ENCODE data around the gene RBBP8NL. TPM values are rescaled to one million over a fixed set of nuclear protein-coding genes. Genes with fewer than 3 reads are reported as not detected.

RBBP8NL gene
- total RNA-seq, 1 donor from 2014 or later = not detected

- DNase-seq (ENCODE audit: low spot score) = no peak
Measured at GRCh38 chr20:62461834-62462233, 34.5 kb upstream of the RBBP8NL start.

GRCh38 chr20:62461157-62461556 lies 33.8 kb upstream of the RBBP8NL start:
- peak; percentile 43 for DNase-seq (ENCODE audit: low spot score)

DNA sequence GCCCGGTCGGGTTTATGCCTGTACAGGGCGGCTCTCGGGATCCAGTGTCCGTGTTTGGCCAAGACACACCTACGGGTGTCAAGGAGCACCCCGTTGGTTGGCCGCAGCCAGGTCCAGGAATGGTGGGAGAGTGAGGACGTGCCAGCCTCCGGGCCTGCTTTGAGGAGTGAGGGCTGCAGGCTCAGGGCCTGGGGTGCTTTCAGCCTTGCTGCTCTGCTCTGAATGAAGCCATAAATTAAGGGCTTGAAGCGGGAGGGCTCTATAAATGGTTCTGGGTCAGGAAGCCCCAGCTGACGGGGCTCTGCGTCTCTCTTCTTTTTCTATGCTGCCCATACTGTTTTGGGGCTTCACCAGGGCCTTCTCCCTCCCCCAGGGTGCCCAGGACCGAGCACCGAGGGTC lies 33.3 kb upstream of the RBBP8NL start:
- no peak for DNase-seq (ENCODE audit: low spot score)

DNA sequence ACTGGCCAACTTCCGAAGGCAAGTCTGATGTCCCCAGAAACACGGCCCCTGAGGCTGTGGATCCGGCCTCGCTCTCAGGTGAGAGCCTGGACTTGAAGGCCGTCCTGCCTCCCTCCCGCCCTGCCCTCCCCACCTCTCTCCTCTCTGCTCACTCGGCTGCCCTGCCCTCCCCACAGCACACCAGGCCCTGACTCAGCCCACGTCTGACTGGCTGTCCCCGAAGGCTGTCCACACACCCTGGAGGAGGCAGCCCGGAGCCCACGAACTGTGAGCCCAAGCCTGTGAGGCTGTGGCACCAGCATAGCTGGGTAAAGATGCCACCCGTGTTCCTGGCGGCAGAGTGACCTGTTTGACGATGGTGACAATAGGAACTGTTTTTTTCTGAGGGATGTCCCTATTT lies 32.1 kb upstream of the RBBP8NL start:
- DNase-seq (ENCODE audit: low spot score) = no peak

DNA sequence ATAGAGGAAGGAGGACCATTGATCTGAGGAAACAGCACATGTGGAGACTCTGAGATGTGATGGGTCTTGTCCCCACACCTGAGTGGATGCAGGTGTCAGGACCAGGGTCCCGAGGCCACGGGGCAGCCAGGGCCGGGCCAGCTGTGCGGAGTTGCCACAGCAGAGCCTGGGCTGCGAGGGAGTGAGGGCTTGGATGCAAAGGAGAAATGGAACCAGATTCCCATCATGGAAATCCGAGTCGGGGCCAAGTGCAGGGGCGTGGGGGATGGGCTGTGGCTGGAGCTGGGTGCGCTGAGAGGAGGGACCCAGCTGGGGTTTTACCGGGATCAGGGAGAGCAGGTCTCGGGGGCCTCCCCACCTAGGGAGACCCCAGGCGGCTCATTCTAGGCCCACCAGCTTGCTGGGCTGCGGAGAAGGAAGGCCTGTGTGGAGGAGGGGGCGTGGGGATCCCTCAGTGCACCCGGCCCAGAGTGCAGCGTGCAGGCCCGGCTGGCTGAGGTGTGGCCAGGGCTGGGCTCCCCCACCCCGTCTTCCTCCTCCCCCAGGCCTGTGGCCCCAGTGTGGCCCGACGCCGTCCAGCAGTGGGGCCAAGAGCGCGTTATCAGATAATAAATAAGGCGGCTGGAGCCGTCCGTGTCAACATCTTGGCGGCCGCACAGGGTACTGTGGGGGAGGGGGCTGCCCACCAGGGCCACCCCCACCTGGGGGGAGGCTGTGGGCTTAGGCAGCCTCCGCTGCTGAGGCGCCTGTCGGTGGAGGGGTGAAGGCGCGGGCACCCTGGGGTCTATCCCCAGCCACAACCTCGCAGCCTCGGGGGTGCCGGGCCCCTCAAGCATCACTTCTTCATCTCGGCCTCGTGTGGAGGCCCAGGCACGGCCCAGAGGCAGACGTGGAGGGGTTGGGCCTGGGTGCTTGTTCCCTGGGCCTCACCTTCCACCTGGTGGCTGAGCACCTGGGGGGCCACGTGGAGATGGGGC lies 31.2 kb upstream of the RBBP8NL start:
- no peak for DNase-seq (ENCODE audit: low spot score)

GRCh38 chr20:62457831-62458230 lies 30.5 kb upstream of the RBBP8NL start:
- DNase-seq (ENCODE audit: low spot score) = no peak

- no peak for DNase-seq (ENCODE audit: low spot score)
Measured at GRCh38 chr20:62457098-62457497, 29.8 kb upstream of the RBBP8NL start.

GRCh38 chr20:62455929-62456328 lies 28.6 kb upstream of the RBBP8NL start:
- DNase-seq (ENCODE audit: low spot score) = no peak

DNA sequence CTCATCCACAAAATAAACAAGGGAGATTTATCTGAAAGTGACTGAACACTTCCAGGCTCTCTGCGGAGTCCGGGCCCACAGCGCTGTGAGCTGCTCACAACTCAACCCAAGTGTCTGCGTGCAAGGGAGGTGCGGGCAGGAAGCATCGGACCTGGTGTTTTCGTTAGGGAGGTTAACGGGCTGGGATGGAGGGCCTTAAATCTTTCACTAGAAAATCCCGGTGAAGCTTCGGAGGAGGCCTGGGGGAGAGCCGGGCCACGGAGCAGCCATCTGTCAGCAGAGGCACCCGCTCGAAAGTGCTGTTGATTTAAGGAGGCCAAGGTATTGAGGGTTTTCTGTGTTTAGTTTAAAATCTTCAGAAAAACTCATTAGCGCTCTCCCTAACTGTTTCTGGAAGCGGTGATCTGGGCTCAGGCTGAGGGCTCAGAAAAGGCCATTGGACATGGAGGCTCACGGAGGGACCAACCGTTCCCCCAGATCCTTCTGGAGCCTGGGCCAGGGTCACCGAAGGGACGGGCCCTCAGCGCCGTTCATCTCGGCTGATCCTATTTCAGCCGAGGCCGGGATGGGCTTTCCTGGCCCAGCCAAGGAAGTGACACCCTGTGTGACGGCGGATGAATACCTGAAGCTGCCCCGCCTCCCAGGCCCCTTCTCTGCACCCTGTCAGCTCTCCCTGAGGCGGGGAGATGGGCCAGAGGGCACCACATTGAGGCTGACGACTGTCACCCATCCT lies 27.7 kb upstream of the RBBP8NL start:
- DNase-seq (ENCODE audit: low spot score) = peak; percentile 58

- DNase-seq (ENCODE audit: low spot score) = no peak
Measured at GRCh38 chr20:62453186-62453808, 26.0 kb upstream of the RBBP8NL start.

DNA sequence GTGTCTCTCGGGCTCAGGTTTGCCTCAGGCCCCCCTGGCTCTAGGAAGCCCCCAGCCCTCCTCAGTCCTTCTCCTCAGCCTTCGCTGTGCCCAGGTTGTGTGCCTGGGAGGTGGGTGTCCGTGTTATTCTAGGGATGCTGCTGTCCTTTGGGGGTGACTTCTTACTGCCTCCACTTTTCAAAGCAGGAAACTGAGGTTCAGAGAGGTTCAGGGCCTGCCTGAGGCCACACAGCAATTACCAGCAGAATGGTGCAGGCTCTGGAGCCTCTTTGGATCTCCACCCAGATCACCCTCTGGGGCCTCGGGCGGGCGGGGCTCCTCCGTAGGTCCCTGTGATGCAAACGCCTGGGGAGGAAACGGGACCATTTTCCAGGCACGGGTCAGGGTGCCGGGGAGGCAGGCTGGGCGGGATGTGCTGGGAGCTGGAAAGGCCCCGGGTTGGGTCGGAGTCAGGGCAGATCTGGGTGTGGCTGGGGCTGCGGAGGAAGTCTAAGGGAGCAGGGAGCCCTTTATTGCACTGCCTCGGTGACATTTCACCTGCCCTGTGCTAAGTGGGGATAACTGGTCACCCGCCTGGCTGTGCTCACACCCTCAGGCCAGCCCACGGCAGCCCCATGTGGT lies 25.2 kb upstream of the RBBP8NL start:
- DNase-seq (ENCODE audit: low spot score) = no peak

- no peak for DNase-seq (ENCODE audit: low spot score)
Measured at GRCh38 chr20:62451970-62452369, 24.6 kb upstream of the RBBP8NL start.

GRCh38 chr20:62451156-62451767 lies 23.9 kb upstream of the RBBP8NL start:
- no peak for DNase-seq (ENCODE audit: low spot score)

GRCh38 chr20:62449951-62450691 lies 22.8 kb upstream of the RBBP8NL start:
- DNase-seq (ENCODE audit: low spot score) = peak; percentile 41

DNA sequence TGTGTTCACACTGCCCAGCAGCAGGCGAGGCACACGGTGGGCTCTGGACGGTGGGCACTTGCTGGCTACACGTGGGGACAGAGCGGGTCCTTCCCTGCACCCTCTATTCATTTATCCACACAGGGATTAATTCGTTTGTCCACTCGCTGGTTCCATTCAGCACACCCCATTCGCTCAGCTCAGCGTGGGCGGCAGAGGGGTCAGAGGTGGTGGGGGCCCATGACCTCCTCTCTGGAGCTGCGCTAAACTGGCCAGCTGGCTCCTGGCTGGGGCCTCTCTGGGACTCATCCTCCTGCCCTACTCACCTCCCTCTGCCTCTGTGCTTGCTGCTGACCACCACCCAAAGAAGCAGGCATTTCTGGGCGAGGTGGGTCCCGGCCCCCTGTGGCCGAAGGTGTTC lies 21.4 kb upstream of the RBBP8NL start:
- DNase-seq (ENCODE audit: low spot score) = no peak

DNA sequence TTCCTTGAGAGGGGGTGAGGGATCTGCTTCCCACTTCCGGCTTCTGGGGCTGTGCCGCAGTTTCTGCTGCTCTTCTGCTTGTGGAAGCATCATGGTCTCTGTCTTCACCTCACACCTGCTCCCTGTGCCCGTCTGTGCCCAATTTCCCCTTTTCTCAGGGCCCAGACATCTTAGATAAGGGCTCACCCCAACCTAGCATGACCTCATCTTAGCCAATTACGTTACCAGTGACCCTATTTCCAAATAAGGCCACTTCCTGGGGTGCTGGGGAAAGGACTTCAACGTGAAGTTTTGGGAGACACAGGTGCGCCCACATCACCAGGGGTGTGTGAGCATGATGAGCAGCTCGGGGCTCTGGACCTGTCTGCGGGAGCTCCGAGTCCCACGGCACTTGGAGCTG lies 20.7 kb upstream of the RBBP8NL start:
- no peak for DNase-seq (ENCODE audit: low spot score)

DNA sequence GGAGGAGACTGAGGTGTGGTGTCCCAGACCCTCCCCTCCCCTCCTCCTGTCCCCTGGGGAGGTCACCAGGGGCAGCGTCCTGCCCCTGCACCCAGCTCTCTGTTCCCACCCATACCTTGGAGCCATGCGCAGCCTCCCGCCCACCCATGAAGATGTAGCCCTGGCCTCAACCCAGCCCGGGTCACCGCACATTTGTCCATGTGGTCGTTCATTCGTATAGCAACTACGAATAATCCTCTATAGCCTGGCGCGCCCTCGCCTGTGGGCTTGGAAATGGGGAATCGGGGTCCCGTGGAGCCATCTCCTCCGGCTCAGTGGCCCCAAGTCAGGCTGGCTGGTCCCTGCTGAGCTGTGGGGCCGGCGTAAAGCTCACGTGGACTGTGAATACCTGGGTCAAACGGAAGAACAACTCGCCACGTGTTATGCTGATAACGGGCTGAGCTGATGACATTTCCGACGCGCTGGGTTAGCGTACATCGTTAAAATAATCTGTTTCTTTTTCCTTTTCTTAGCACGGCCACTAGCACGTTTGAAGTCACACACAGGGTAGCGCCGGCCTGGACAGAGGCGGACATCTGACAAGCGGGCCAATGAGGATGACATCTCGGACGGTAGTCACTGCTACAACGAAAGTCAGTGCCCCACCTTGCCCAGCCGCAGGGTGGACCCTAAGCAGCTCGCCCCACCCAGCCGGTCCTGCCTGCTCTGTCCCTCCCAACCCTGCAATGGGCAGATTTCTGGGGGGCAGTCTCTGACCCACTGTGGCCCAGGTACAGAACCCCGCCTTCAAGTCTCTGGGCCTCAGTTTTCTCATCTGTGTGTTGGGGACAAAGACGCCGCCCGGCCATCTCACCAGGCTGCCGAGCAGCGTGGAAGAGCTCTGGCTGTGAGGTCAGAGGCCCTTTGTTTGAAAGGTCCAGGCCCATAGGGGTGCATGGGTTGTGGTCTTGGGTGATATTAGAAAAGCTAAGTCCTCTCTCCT lies 19.8 kb upstream of the RBBP8NL start:
- DNase-seq (ENCODE audit: low spot score) = no peak

- peak; percentile 28 for DNase-seq (ENCODE audit: low spot score)
Measured at GRCh38 chr20:62446481-62446880, 19.1 kb upstream of the RBBP8NL start.

- DNase-seq (ENCODE audit: low spot score) = no peak
Measured at GRCh38 chr20:62445553-62446340, 18.4 kb upstream of the RBBP8NL start.

Data from umbilical cord (tissue), 2 donors.